HL-60 (cell line): Measurements from ENCODE around the gene SLC10A1.

Experiments used
- DNase-seq, 2 experiments: peaks; one replicate each; pipeline ENCODE4 v3.0.0-alpha.2; 2010 to 2020; ENCODE audit warnings: low read depth in 1 of 2, low spot score in 1 of 2
- H3K27ac ChIP-seq: fragments of 250-450 bp; sonication (Bioruptor Pico); replicated peaks from 2 replicates; pipeline ENCODE4 v1.5.1; 2020; ENCODE audit warnings: mild to moderate bottlenecking, moderate library complexity
- H3K27me3 ChIP-seq: fragments of 250-450 bp; sonication (Bioruptor Pico); 2 replicates; pipeline ENCODE4 v1.5.1; 2021; ENCODE audit warnings: mild to moderate bottlenecking, moderate library complexity; ENCODE audit not compliant: insufficient read depth, poor library complexity, severe bottlenecking
- H3K4me3 ChIP-seq: replicated peaks from 2 replicates; pipeline ENCODE4 v1.5.1; 2011; ENCODE audit warnings: mild to moderate bottlenecking, control low read depth, low read length; ENCODE audit not compliant: insufficient read depth
- CTCF ChIP-seq: IDR thresholded peaks from one replicate; pipeline ENCODE4 v1.5.1; 2011; ENCODE audit warnings: low read length, control low read depth, inconsistent platforms; ENCODE audit not compliant: insufficient read depth
- GABPA ChIP-seq: IDR thresholded peaks from 2 replicates; pipeline ENCODE4 v1.6.1; 2012; ENCODE audit warnings: low read depth
- POLR2AphosphoS5 ChIP-seq: IDR thresholded peaks from 2 replicates; pipeline ENCODE4 v1.6.1; 2012; ENCODE audit warnings: low read depth
- REST ChIP-seq: IDR thresholded peaks from 2 replicates; pipeline ENCODE4 v1.6.1; 2012; ENCODE audit warnings: low read depth; ENCODE audit not compliant: insufficient replicate concordance
- SPI1 ChIP-seq: IDR thresholded peaks from 2 replicates; pipeline ENCODE4 v1.6.1; 2012; ENCODE audit warnings: low read depth, mild to moderate bottlenecking, borderline replicate concordance

The SLC10A1 gene

GRCh38 chr14:69795691-69796090, 1.4 kb downstream of the SLC10A1 start:
- no peaks in the 10 kb centered on the region for H3K27me3 ChIP-seq
- no peak for TF ChIP-seq REST
- no peak for TF ChIP-seq GABPA
- TF ChIP-seq POLR2AphosphoS5: no peak
- no peak for TF ChIP-seq CTCF
- no peak for TF ChIP-seq SPI1
- no peak overlapping the region for H3K4me3 ChIP-seq
- no peak overlapping the region for H3K27ac ChIP-seq
- no peak for DNase-seq

- Histone ChIP-seq H3K27me3 (no peaks in the 10 kb centered on the region), H3K4me3 (no peak overlapping the region), H3K27ac (no peak overlapping the region)
- no peak for DNase-seq
- TF ChIP-seq POLR2AphosphoS5 (no peak), SPI1 (no peak), GABPA (no peak), CTCF (no peak), REST (no peak)
Measured at GRCh38 chr14:69794791-69795190, 2.2 kb downstream of the SLC10A1 start.

- no peak for DNase-seq
- Histone ChIP-seq H3K27ac (no peak overlapping the region), H3K27me3 (no peaks in the 10 kb centered on the region), H3K4me3 (no peak overlapping the region)
- TF ChIP-seq SPI1 (no peak), GABPA (no peak), POLR2AphosphoS5 (no peak), REST (no peak), CTCF (no peak)
Measured at GRCh38 chr14:69792887-69793421, 4.1 kb downstream of the SLC10A1 start.
